ENCODE measurements around the gene UBAP1. TPM values are rescaled to one million over a fixed set of nuclear protein-coding genes. Genes with fewer than 3 reads are reported as not detected.
"Not testable (repeated sequence)": the region's sequence is repeated elsewhere in the genome, so short reads cannot be mapped to it uniquely, and the experiment has no call there.

Gene UBAP1
- total RNA-seq, 3 donors from 2014 or later = 33.7 to 53.1 (median 38.2) TPM

- TF ChIP-seq CTCF (IDR thresholded peaks at IDR 0.05) = no peak
- H3K36me3 ChIP-seq (ENCODE audit: low read depth) = no peaks in the 10 kb centered on the region
- no peaks in the 10 kb centered on the region for H3K4me1 ChIP-seq (ENCODE audit: low read depth)
- intact Hi-C loops (cut with DNase I, micrococcal nuclease) = no loop called here
- no peaks in the 10 kb centered on the region for H3K9me3 ChIP-seq
- no peak overlapping the region for H3K4me3 ChIP-seq
- DNase-seq (no peak), ATAC-seq (no peak)
Observed at GRCh38 chr9:34291423-34291822, 112.6 kb downstream of the UBAP1 start.

GRCh38 chr9:34292552-34292951 is 113.7 kb downstream of the UBAP1 start:
- H3K9me3 ChIP-seq = no peaks in the 10 kb centered on the region
- no peaks in the 10 kb centered on the region for H3K36me3 ChIP-seq (ENCODE audit: low read depth)
- H3K4me1 ChIP-seq (ENCODE audit: low read depth) = no peaks in the 10 kb centered on the region
- H3K4me3 ChIP-seq = no peak overlapping the region
- intact Hi-C loops (cut with DNase I, micrococcal nuclease) = no loop called here
- TF ChIP-seq CTCF (IDR thresholded peaks at IDR 0.05) = no peak
- ATAC-seq (no peak), DNase-seq (no peak)

GRCh38 chr9:34301064-34301463 is 122.2 kb downstream of the UBAP1 start:
- H3K4me1 ChIP-seq (ENCODE audit: low read depth); DNase-seq; ATAC-seq; H3K36me3 ChIP-seq (ENCODE audit: low read depth); H3K9me3 ChIP-seq; H3K4me3 ChIP-seq; intact Hi-C loops (cut with DNase I, micrococcal nuclease): not testable (repeated sequence)

Other genes starting within 250 kb of the UBAP1 start
- 10 to 100 TPM; 33.9 to 39.1 (median 35.9) TPM for gene UBAP2, start 130.2 kb upstream of the UBAP1 start, total RNA-seq
- gene DCAF12, start 52.3 kb upstream of the UBAP1 start, total RNA-seq = 10 to 100 TPM; 28.7 to 43.0 (median 34.0) TPM
- gene KIF24, start 150.2 kb downstream of the UBAP1 start, total RNA-seq = 1 to 10 TPM; 1.3 to 2.8 (median 1.8) TPM
- gene NUDT2, start 150.5 kb downstream of the UBAP1 start, total RNA-seq = 10 to 100 TPM; 14.9 to 19.9 (median 17.2) TPM
- gene MYORG, start 197.9 kb downstream of the UBAP1 start, total RNA-seq = 10 to 100 TPM; 48.8 to 88.2 (median 63.4) TPM